NB4 (cell line): ENCODE results near the gene OPA3.

Experiments used
- CTCF ChIP-seq: IDR thresholded peaks from one replicate; pipeline ENCODE4 v1.5.1; 2012; ENCODE audit warnings: low read depth, low read length
- MAX ChIP-seq: IDR thresholded peaks from 2 replicates; pipeline ENCODE4 v1.6.1; 2011; ENCODE audit warnings: low read depth, low read length
- MYC ChIP-seq: IDR thresholded peaks from 2 replicates; pipeline ENCODE4 v1.6.1; 2011; ENCODE audit warnings: low read depth, low read length
- POLR2A ChIP-seq: IDR thresholded peaks from 2 replicates; pipeline ENCODE4 v1.6.1; 2011; ENCODE audit warnings: mild to moderate bottlenecking; ENCODE audit not compliant: insufficient read length; ENCODE audit errors: extremely low read depth

- TF ChIP-seq CTCF, result no peak
- TF ChIP-seq POLR2A, result no peak
- no peak for TF ChIP-seq MAX
- no peak for TF ChIP-seq MYC
These were observed 58.5 kb downstream of the OPA3 start for GRCh38 chr19:45526143-45526542.
